Suprapubic skin (tissue), 4 donors: ENCODE results near the gene HEMGN. TPM values are rescaled to one million over a fixed set of nuclear protein-coding genes. Genes with fewer than 3 reads are reported as not detected.

ENCODE experiments used
- DNase-seq, 2 donors: peaks; one replicate each; pipeline ENCODE4 v3.0.0-alpha.2; 2019; ENCODE audit warnings: low spot score in 2 of 2
- H3K27ac ChIP-seq: fragments of 200-600 bp; sonication (generic); one replicate; pipeline ENCODE4 v1.5.1; 2019
- H3K27me3 ChIP-seq: fragments of 200-600 bp; sonication (generic); one replicate; pipeline ENCODE4 v1.5.1; 2019
- H3K36me3 ChIP-seq: fragments of 200-600 bp; sonication (generic); one replicate; pipeline ENCODE4 v1.5.1; 2019
- H3K4me1 ChIP-seq: fragments of 200-600 bp; sonication (generic); one replicate; pipeline ENCODE4 v1.5.1; 2019
- H3K4me3 ChIP-seq: fragments of 200-600 bp; sonication (generic); one replicate; pipeline ENCODE4 v1.5.1; 2019; ENCODE audit warnings: mild to moderate bottlenecking
- H3K9me3 ChIP-seq: fragments of 200-600 bp; sonication (generic); one replicate; pipeline ENCODE4 v1.5.1; 2019
- CTCF ChIP-seq, 2 donors: fragments of 200-600 bp in 1 of 2; fragments of 450-650 bp in 1 of 2; sonication (generic) in 1 of 2; IDR thresholded peaks; one replicate each; pipeline ENCODE4 v1.5.1; 2016 to 2019; ENCODE audit warnings: antibody characterized with exemption in 2 of 2, mild to moderate bottlenecking in 1 of 2, moderate library complexity in 1 of 2
- EP300 ChIP-seq: sonication (generic); formaldehyde crosslinking; IDR thresholded peaks from one replicate; pipeline ENCODE4 v1.6.1; 2017; ENCODE audit warnings: antibody characterized with exemption
- POLR2A ChIP-seq, 2 donors: fragments of 450-650 bp; IDR thresholded peaks; one replicate each; pipeline ENCODE4 v1.6.1; 2017; ENCODE audit warnings: antibody characterized with exemption in 2 of 2, mild to moderate bottlenecking in 2 of 2, moderate library complexity in 2 of 2
- POLR2AphosphoS5 ChIP-seq, 3 donors: sonication (generic); formaldehyde crosslinking; IDR thresholded peaks; one replicate each; pipeline ENCODE4 v1.6.1; 2017; ENCODE audit warnings: antibody characterized with exemption in 3 of 3
- WGBS: methylation state at CpG from one replicate; pipeline ENCODE4 v1.1.5; 2018; 5-methylcytosine and 5-hydroxymethylcytosine counted together
- total RNA-seq, 4 donors: library from RNA; depleted of rRNA; stranded (reverse); fragments of >200 nt; gene quantifications; one replicate each; pipeline ENCODE4 v1.1.0, GENCODE V29; 2016

HEMGN gene
- total RNA-seq, 4 donors from 2014 or later = not detected

GRCh38 chr9:97925497-97926334 is 12.3 kb downstream of the HEMGN start:
- TF ChIP-seq POLR2A (IDR thresholded peaks at IDR 0.05) (no peak), CTCF (IDR thresholded peaks at IDR 0.05) (no peak)
- no peaks in the 10 kb centered on the region for H3K9me3 ChIP-seq
- no peaks in the 10 kb centered on the region for H3K36me3 ChIP-seq
- 83% methylated on average over 5 of the region's 5 CpGs for whole genome bisulfite sequencing
- no peak overlapping the region for H3K27ac ChIP-seq
- peaks cover 25% of the 10 kb centered on the region for H3K4me1 ChIP-seq
- no peak for DNase-seq
- H3K4me3 ChIP-seq = no peak overlapping the region
- H3K27me3 ChIP-seq = peaks cover 10% of the 10 kb centered on the region

- no peak for DNase-seq
- peaks cover 10% of the 10 kb centered on the region for H3K27me3 ChIP-seq
- H3K9me3 ChIP-seq = no peaks in the 10 kb centered on the region
- H3K4me1 ChIP-seq = peaks cover 36% of the 10 kb centered on the region
- H3K36me3 ChIP-seq = no peaks in the 10 kb centered on the region
- TF ChIP-seq CTCF (IDR thresholded peaks at IDR 0.05) (no peak), EP300 (no peak), POLR2AphosphoS5 (IDR thresholded peaks at IDR 0.05) (no peak), POLR2A (IDR thresholded peaks at IDR 0.05) (no peak)
- no peak overlapping the region for H3K4me3 ChIP-seq
- no peak overlapping the region for H3K27ac ChIP-seq
- 59% methylated on average over 4 of the region's 4 CpGs for WGBS
These were observed 13.6 kb downstream of the HEMGN start for GRCh38 chr9:97924386-97924785.

- under 1% methylated on average over 8 of the region's 8 CpGs for WGBS
- DNase-seq = peak; percentile 85 to 86
- H3K4me1 ChIP-seq = peaks cover 44% of the 10 kb centered on the region
- peaks cover 10% of the 10 kb centered on the region for H3K27me3 ChIP-seq
- peak overlapping the region; percentile 95 for H3K27ac ChIP-seq
- peak overlapping the region; percentile 52 for H3K4me3 ChIP-seq
- no peaks in the 10 kb centered on the region for H3K9me3 ChIP-seq
- TF ChIP-seq POLR2A (IDR thresholded peaks at IDR 0.05) = no peak
- no peak for TF ChIP-seq POLR2AphosphoS5 (IDR thresholded peaks at IDR 0.05)
- peak; percentile 55 to 69 for TF ChIP-seq CTCF (IDR thresholded peaks at IDR 0.05)
- no peak for TF ChIP-seq EP300
- H3K36me3 ChIP-seq = no peaks in the 10 kb centered on the region
These were observed 14.4 kb downstream of the HEMGN start for GRCh38 chr9:97923529-97924108.

- TF ChIP-seq EP300 (peak; percentile 18), CTCF (IDR thresholded peaks at IDR 0.05) (peak; percentile 28 to 54), POLR2A (IDR thresholded peaks at IDR 0.05) (peak in 1 of 2 donors; percentile 90), POLR2AphosphoS5 (IDR thresholded peaks at IDR 0.05) (peak; percentile 93 to 100 (median 97))
- Histone ChIP-seq H3K36me3 (no peaks in the 10 kb centered on the region), H3K4me3 (peak within 1 kb of the TSS; percentile 52), H3K27ac (peak within 1 kb of the TSS; percentile 95), H3K4me1 (peaks cover 50% of the 10 kb centered on the region), H3K27me3 (peaks cover 5% of the 10 kb centered on the region), H3K9me3 (no peaks in the 10 kb centered on the region)
- peak; percentile 99 for DNase-seq
- 1% methylated on average over 50 of the region's 54 CpGs for WGBS
These were observed 15.8 kb downstream of the HEMGN start, which contains the start of gene TRMO for GRCh38 chr9:97921959-97922724. TSS of gene TRMO (minus strand) at chr9:97922500. CDS start at chr9:97922493, 7 bp downstream.
